Measurements from ENCODE around the gene FBXW2.

FBXW2 gene

DNA sequence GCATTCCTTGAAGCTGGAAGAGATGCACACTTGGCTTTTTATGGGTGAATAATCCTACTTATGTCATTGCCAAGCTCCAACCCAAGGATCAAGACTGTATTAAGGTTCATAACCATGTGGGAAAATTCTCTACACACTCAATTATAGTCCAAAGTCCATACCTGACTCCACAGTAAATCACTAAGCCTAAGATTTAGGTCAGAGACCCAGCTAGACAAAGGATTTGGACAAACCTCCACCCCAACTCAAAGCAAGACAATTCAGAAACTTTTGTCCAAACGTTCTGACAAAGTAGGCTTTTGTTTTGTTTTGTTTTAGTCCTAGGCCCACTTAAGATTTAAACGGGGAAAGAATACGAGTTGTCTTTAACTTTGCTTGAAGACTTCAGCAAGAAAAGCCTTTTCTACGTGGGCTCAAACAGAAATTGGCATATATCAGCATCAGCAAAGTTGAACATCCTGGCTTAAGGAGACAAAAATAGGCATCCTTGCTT, 80.6 kb downstream of the FBXW2 start:
- no peak for DNase-seq

DNA sequence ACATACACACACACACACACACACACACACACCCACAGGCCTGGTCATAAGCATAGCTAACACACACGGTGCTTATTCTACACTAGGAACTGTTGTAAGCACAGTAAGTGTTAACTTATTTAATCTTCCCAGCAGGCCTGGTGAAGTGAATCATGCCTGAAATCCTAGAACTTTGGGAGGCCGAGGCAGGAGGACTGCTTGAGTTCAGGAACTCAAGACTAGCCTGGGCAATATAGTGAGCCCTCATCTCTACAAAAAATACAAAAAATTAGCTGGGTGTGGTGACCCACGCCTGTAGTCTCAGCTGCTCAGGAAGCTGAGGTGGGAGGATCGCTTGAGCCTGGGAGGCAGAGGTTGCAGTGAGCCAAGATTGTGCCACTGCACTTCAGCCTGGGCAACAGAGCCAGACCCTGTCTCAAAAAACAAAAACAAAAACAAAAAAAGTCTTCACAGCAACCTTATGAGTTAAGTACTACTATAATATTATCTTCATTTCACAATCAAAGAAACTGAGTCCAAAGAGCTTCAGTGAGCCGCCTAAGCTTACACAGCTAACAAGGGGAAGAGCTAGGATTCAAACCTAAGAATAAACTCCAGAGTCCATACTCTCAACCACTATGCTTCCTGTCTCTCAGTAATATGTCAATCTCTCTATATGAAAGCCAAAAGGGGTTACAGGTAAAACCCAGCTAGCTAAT, 81.2 kb downstream of the FBXW2 start:
- no peak for DNase-seq

DNA sequence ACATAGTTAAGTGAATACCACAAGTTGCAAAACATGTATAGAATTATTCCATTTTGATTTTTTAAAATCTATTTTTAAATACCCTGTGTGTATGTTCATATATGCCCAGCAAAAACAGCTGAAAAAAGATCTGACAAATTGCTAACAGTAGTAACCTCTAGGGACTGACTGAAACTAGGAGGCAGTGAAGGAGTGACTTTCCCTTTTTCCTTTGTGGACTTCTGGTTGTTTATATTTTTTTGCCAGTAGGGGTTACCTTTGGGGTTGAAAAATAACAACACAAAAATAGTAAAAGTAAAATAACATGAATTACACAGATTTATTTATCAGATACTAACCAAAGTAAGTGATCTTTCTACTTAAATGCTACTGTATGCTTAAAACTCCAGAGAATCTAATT, 81.9 kb downstream of the FBXW2 start:
- DNase-seq = no peak

DNA sequence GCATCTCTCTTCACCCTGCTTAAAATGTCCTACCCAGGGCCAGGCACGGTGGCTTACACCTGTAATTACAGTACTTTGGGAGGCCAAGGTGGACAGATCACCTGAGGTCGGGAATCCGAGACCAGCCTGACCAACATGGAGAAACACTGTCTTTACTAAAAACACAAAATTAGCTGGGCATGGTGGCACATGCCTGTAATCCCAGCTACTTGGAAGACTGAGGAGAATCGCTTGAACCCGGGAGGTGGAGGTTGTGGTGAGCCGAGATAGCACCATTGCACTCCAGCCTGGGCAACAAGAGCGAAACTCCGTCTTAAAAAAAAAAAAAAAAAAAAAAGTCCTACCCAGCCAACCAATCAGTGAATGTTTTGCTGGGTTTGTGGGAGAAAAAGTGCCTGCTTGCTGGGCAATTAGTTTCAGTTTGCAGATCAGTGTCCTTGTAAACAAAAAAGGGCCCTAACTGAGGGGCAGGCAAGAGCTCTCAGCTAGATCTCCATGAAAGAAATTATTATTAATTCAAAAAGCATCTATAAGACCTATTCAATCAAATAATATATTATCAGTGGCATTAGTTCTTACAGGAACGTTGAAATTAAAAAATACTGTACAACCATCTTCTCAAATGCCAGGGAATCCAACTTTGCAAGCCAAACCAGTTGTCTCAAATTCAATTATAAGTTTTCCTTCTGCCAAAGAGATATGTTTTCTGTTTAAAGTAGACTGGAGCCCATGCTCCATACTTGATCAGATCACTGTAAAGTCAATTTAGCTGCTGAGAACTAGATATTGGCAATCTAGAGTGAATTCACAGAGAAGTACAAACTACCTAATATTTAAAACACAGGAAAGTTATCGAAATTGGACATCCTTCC, 82.9 kb downstream of the FBXW2 start:
- DNase-seq = no peak

DNA sequence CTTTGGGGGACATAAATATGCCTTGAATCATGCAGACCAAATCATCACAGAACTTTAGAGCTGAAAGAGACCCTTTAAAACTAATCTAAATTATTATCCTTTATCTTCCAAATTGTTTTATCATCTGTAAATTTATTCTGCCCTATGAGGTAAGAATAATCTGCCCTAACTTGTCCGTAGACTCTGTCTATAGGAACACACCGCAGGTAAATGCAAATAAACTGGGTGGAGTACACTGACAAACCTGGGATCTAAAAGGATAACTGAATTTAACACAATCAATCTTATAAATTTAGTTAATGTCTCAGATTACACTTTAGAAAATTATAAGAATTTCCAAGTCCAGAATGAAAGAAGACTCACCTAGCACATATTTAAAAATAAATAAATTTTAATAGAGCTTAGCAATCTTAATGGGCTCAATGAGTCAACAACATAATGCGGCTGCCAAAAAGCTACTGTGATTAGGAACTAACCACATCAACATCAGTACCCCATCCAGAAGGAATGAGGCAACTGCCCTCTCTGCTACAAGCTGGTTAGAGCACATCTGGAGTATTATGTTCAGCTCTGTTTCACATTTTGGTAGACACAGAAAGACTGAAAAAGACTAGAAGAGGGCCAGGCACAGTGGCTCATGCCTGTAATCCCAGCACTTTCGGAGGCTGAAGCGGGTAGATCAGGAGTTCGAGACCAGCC, 84.5 kb downstream of the FBXW2 start:
- DNase-seq = no peak

DNA sequence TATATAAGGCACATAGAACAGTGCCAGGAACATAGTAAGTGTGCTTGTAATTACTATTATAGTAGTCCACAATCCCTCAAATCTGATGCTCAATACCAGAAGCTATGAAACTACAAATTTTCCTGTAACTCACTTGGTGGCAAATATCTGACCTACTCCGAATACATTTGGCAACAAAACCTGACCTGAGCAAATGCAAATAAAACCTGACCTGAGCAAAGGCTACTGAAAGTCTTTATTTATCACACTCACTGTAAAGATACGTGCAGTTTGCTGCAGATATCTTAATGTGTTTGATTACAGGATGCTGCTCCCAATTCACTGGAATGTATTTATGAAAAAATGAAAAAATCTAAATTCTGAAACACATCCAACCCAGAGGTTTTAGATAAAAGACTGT, 86.0 kb downstream of the FBXW2 start:
- no peak for DNase-seq

All from stimulated activated naive CD4-positive, alpha-beta T cell treated with Interleukin-2 at 50 U/mL for 16 hours (primary cell).